NCI-H2227 (cell line): ENCODE results near the gene EPHA2.

Experiments
- DNase-seq: peaks from one replicate; lab custom pipeline; 2025; ENCODE audit not compliant: unreplicated experiment; lab: John Stamatoyannopoulos, UW

EPHA2 gene

DNA sequence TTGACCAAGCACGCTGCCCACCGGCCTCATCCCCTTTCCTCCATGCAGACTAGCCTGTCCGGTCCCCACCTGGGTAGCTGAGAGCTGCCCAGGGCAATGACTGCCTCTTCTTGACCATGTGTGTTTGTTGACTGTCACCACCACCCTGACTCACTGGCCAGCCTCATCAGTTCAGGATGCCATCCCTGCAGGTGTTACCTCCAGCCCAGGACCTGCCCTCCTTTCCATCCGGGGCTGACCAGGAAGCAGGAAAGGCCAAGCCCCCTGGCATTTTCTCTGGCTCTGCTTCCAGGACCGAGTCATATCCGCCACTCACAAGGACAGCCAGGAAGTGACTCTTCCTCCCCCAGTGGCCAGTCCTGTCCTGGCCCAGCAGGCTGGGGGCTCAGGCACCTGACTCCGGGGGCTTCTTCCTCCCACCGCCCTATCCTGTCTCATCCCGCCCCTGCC is 17.1 kb downstream of the EPHA2 start:
- DNase-seq: no peak

GRCh38 chr1:16137890-16138467 is 17.9 kb downstream of the EPHA2 start:
- DNase-seq: no peak

GRCh38 chr1:16135501-16135900 is 20.4 kb downstream of the EPHA2 start:
- no peak for DNase-seq

- no peak for DNase-seq
Observed at GRCh38 chr1:16134906-16135305, 21.0 kb downstream of the EPHA2 start.

GRCh38 chr1:16134066-16134801 is 21.6 kb downstream of the EPHA2 start:
- no peak for DNase-seq

GRCh38 chr1:16133007-16133961 is 22.6 kb downstream of the EPHA2 start:
- no peak for DNase-seq

DNA sequence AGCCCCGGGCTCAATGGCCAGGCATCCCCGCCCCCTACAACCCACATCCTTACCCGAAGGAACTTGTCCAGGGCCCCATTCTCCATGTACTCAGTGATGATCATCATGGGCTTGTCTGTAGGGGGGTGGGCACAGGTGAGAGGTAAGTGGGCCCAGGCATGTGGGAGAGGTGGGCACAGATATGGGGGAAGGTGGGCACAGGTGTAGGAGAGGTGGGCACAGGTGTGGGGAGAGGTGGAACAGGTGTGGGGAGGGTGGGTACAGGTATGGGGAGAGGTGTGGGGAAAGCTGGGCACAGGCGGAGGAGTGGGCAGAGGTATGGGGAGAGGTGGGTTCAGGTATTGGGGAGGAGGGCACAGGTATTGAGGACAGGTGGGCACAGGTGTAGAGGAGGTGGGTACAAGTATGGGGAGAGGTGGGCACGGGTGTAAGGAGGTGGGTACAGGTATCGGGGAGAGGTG is 23.5 kb downstream of the EPHA2 start:
- DNase-seq: no peak

GRCh38 chr1:16131636-16132324 is 24.1 kb downstream of the EPHA2 start:
- no peak for DNase-seq

DNA sequence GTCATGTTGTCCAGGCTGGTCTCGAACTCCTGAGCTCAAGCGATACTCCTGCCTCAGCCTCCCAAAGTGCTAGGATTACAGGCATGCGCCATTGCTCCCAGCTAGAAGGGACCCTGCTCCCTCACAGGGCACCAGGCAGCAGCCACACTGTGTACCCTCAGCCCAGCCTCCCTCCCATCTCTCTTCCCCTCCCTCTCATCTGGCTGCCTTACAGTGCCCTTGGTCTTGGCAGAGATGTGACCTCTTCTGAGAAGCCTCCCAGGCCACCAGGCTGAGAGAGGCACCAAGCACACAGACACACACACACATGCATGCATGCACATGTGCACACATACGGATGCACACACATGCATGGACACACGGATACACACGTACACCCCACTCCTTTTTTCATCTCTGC is 25.0 kb downstream of the EPHA2 start:
- no peak for DNase-seq

DNA sequence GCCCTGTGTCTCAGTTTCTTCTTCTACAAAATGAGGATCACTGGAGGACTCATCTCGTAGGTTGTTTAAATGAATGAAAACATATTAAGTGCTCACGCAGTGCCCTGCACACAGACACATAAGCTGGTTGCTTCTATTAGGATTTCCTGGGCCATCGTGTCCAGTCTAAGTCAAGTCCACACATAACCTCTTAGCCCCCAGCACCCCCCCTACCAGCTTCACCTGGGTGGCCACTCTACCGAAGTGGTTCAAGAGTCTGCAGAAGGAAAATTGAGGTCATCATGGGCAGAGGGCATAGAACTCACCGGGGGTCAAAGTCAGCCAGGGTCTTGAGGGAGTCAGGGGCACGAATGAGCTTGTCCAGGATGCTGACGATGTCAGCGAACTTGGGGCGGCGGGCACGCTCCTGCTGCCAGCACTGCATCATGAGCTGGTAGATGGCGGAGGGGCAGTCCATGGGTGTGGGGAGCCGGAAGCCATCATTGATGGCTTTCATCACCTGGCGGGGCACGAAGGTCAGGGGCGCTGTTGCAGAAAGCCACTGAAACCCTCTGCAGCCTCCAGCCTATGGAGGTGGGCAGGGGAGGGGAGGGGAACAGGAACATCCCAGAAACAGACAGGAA is 25.8 kb downstream of the EPHA2 start:
- DNase-seq: no peak

GRCh38 chr1:16129316-16129715 is 26.6 kb downstream of the EPHA2 start:
- DNase-seq: no peak

DNA sequence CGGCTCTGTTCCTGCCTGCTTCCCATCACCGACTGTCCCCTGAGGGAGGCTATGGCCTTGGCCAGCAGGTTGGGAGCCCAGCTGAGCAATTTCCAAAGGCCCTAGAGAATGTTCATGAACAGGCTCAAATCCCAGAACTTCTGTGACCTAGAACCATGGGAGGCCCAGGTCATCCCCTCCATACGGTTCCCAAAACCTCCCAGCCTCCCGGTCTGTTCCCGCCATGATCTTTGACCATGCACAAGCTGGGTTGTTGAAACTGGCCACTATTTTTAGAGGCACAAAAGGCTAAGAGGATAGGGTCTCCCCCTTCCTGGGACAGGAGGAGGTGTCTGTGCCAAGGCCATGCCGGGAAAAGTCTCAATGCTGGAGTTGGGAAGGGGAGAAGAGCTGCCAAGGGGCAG is 27.5 kb downstream of the EPHA2 start:
- no peak for DNase-seq

DNA sequence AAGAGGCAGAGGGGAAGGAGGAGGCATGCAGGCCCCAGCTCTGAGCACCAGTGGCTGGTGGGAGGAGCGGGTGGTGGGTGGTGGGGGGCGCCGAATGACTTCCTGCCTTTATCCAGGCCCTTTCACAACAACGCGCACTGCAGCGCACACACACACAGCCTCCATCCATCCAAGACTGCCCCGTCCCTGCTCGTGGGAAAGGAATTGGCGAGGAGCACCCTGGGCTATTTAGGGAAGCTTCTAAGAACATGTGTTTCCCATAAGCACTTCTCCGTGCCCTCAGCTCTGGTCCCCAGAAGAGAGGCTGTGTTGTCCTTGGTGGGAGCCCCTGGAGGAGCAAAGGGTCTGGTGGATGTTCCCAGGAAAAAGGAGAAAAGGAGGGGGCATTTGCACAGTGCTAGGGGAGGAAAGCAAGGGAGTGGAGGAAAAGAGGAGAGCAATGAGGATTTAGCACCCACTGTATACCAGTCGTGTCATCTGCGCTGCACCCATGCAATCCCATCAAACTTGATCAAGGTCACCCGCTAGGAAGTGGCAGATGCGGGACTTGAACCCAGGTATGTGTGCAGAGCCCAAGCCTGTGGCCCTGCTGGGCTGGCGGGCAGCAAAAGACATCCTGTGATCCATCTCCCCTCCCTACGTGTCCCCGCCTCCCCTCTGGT is 28.1 kb downstream of the EPHA2 start:
- no peak for DNase-seq

DNA sequence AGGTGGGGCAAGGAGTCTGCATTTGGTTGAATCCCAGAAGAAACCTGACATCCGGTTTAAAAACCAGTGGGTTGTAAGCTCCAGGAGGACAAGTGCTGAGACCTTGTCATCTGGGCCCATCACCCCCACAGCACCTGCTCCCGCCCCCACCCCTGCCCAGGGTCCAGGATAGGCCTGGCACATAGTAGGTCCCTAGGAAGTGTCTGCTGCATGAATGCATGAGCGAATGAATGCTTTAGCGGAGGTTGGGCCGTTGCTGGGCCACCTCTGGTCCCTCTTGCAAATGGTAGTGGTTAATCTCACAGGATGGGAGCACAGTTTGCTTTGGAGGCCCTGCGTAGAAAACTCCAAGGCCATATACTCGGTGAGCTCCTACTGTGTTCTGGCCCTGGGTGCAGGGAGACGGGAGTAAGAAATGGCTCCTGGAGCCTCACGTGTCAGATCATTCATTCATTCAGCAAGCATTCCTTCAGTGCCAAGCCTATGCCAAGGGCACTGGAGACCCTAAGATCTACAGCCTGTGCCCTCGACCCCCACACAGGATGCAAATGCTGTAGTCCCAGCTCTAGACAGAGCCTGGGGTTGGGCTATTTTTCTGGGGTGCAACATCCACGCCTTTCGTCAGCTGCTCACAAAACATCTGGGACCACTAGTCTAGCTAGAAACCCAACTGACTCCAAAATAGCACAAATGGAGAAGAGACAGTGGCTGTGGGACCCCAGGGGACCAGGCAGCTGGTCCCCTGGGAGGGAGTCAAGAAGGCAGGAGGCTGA is 28.9 kb downstream of the EPHA2 start:
- no peak for DNase-seq

- DNase-seq: no peak
Observed at GRCh38 chr1:16126160-16126559, 29.7 kb downstream of the EPHA2 start.

GRCh38 chr1:16125483-16125882 is 30.4 kb downstream of the EPHA2 start:
- no peak for DNase-seq

GRCh38 chr1:16125088-16125470 is 30.8 kb downstream of the EPHA2 start:
- DNase-seq: no peak

- peak; percentile 60 for DNase-seq
Observed at GRCh38 chr1:16124377-16125087, 31.3 kb downstream of the EPHA2 start.

DNA sequence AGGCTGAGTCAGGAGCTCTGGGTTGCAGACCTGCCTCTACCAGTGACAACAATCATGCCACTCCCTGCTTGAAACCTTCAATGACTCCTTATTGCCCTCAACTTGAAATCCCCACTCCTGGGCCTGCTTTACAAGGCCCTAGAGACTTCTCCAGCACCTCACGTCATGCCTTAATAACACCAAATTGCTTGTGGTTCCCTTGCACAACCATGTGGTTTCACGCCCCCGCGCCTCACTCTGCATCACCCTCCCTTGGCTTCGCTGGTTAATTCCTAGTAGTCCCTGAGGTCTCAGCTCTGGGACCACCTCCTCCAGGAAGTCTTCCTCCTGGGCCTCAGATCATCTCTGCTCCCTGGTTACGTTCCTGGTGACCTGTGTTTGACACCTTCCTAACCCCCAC is 33.0 kb downstream of the EPHA2 start:
- no peak for DNase-seq
